ENCODE data around the gene MRPL20.
A peak's percentile ranks its signal among the peaks of the same experiment; 100 is the strongest.
"Not testable (repeated sequence)": the region's sequence is repeated elsewhere in the genome, so short reads cannot be mapped to it uniquely, and the experiment has no call there.

The MRPL20 gene

GRCh38 chr1:1418464-1419362 is 11.6 kb upstream of the MRPL20 start:
- WGBS (ENCODE audit: insufficient coverage, insufficient read length), result no CpG with 5 or more reads among the region's 26 CpGs
- Histone ChIP-seq H3K4me1 (ENCODE audit: control insufficient read depth, insufficient read depth, low read length) (peaks cover 12% of the 10 kb centered on the region), H3K27ac (ENCODE audit: low read length) (no peak overlapping the region), H3K36me3 (ENCODE audit: control insufficient read depth, insufficient read depth, low read length) (no peaks in the 10 kb centered on the region; the same call in 1 of the 2 replicates), H3K9me3 (ENCODE audit: control insufficient read depth, insufficient read depth, low read length) (no peaks in the 10 kb centered on the region), H3K4me3 (ENCODE audit: low read length) (no peak overlapping the region), H3K27me3 (ENCODE audit: control insufficient read depth, insufficient read depth, low read length) (no peaks in the 10 kb centered on the region)
- no peak for DNase-seq (ENCODE audit: low read depth, low spot score)

- WGBS (ENCODE audit: insufficient coverage, insufficient read length), result no CpG with 5 or more reads among the region's 25 CpGs
- H3K27ac ChIP-seq (ENCODE audit: low read length), result not testable (repeated sequence)
These were observed 10.9 kb upstream of the MRPL20 start for GRCh38 chr1:1417825-1418463.

DNA sequence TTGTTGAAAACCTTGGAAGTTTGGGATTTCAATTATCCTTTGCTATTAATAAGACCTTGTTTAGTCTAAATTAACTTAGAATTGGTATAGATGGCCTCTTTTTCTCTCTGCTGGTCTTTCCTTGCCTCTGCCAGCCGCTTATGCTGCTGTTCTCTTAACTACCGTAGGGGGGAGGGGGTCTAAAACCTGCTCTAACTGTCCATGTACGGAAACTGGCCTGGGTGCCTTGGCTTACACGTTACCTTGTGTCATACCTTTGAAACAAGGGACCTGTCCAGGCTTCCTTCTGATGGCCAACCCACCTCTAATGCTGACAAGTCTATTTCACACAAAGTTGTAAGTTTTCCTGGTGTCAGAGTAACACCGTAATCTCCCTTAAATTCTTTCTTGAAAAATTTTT is 10.3 kb upstream of the MRPL20 start:
- no CpG with 5 or more reads among the region's 5 CpGs for WGBS (ENCODE audit: insufficient coverage, insufficient read length)
- H3K9me3 ChIP-seq (ENCODE audit: control insufficient read depth, insufficient read depth, low read length), result not testable (repeated sequence)

More at GRCh38 chr1:1417825-1418463, 10.9 kb upstream of the MRPL20 start:
- H3K4me1 ChIP-seq (ENCODE audit: control insufficient read depth, insufficient read depth, low read length), result peaks cover 12% of the 10 kb centered on the region
- not testable (repeated sequence) for H3K27me3 ChIP-seq (ENCODE audit: control insufficient read depth, insufficient read depth, low read length); H3K36me3 ChIP-seq (ENCODE audit: control insufficient read depth, insufficient read depth, low read length); H3K4me3 ChIP-seq (ENCODE audit: low read length); DNase-seq (ENCODE audit: low read depth, low spot score); H3K9me3 ChIP-seq (ENCODE audit: control insufficient read depth, insufficient read depth, low read length)

DNA sequence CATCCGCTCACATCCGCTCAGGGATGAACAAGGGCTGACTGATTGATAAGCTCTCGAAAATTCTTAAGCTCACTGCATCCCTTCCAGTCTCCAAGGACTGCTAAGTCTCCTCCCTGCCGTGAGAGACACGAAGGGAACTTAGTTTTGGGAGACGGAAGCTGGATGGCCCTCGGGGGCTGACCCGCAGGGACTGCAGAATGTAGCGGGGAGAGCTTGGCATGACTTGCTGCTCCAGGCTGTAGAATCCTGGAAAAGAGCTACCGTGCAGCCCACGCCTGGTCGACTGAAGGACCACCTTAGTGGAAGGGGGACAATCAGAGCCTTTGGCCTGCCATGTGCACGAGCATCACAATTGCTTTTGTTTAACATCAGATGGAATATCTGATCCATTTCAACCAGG is 8.7 kb upstream of the MRPL20 start:
- H3K27me3 ChIP-seq (ENCODE audit: control insufficient read depth, insufficient read depth, low read length), result no peaks in the 10 kb centered on the region
- no CpG with 5 or more reads among the region's 13 CpGs for whole genome bisulfite sequencing (ENCODE audit: insufficient coverage, insufficient read length)
- no peaks in the 10 kb centered on the region for H3K9me3 ChIP-seq (ENCODE audit: control insufficient read depth, insufficient read depth, low read length)
- H3K4me1 ChIP-seq (ENCODE audit: control insufficient read depth, insufficient read depth, low read length), result 0 out of 2 replicates have a peak, but pooled peaks cover 3% of the 10 kb centered on the region
- H3K27ac ChIP-seq (ENCODE audit: low read length), result no peak overlapping the region
- no peaks in the 10 kb centered on the region; the same call in 1 of the 2 replicates for H3K36me3 ChIP-seq (ENCODE audit: control insufficient read depth, insufficient read depth, low read length)
- DNase-seq (ENCODE audit: low read depth, low spot score), result no peak
- no peak overlapping the region for H3K4me3 ChIP-seq (ENCODE audit: low read length)

More for the DNA sequence above, 10.3 kb upstream of the MRPL20 start:
- peaks cover 10% of the 10 kb centered on the region for H3K4me1 ChIP-seq (ENCODE audit: control insufficient read depth, insufficient read depth, low read length)
- not testable (repeated sequence) for DNase-seq (ENCODE audit: low read depth, low spot score); H3K27me3 ChIP-seq (ENCODE audit: control insufficient read depth, insufficient read depth, low read length); H3K36me3 ChIP-seq (ENCODE audit: control insufficient read depth, insufficient read depth, low read length); H3K4me3 ChIP-seq (ENCODE audit: low read length); H3K27ac ChIP-seq (ENCODE audit: low read length)

- not testable (repeated sequence) for H3K27ac ChIP-seq (ENCODE audit: low read length); DNase-seq (ENCODE audit: low read depth, low spot score)
- WGBS (ENCODE audit: insufficient coverage, insufficient read length), result no CpG with 5 or more reads among the region's 11 CpGs
These were observed 5.3 kb upstream of the MRPL20 start for GRCh38 chr1:1412311-1412902.

GRCh38 chr1:1411626-1412025 is 4.5 kb upstream of the MRPL20 start:
- DNase-seq (ENCODE audit: low read depth, low spot score), result no peak
- H3K4me3 ChIP-seq (ENCODE audit: low read length), result no peak overlapping the region
- no peaks in the 10 kb centered on the region for H3K27me3 ChIP-seq (ENCODE audit: control insufficient read depth, insufficient read depth, low read length)
- H3K4me1 ChIP-seq (ENCODE audit: control insufficient read depth, insufficient read depth, low read length), result no peaks in the 10 kb centered on the region
- H3K9me3 ChIP-seq (ENCODE audit: control insufficient read depth, insufficient read depth, low read length), result no peaks in the 10 kb centered on the region
- no CpG with 5 or more reads among the region's 13 CpGs for WGBS (ENCODE audit: insufficient coverage, insufficient read length)
- H3K27ac ChIP-seq (ENCODE audit: low read length), result no peak overlapping the region
- H3K36me3 ChIP-seq (ENCODE audit: control insufficient read depth, insufficient read depth, low read length), result no peaks in the 10 kb centered on the region

More at GRCh38 chr1:1412311-1412902, 5.3 kb upstream of the MRPL20 start:
- H3K27me3 ChIP-seq (ENCODE audit: control insufficient read depth, insufficient read depth, low read length); H3K36me3 ChIP-seq (ENCODE audit: control insufficient read depth, insufficient read depth, low read length); H3K4me1 ChIP-seq (ENCODE audit: control insufficient read depth, insufficient read depth, low read length); H3K4me3 ChIP-seq (ENCODE audit: low read length); H3K9me3 ChIP-seq (ENCODE audit: control insufficient read depth, insufficient read depth, low read length): not testable (repeated sequence)

- not testable (repeated sequence) for H3K9me3 ChIP-seq (ENCODE audit: control insufficient read depth, insufficient read depth, low read length); H3K4me1 ChIP-seq (ENCODE audit: control insufficient read depth, insufficient read depth, low read length); H3K4me3 ChIP-seq (ENCODE audit: low read length); H3K27ac ChIP-seq (ENCODE audit: low read length); DNase-seq (ENCODE audit: low read depth, low spot score); H3K36me3 ChIP-seq (ENCODE audit: control insufficient read depth, insufficient read depth, low read length); H3K27me3 ChIP-seq (ENCODE audit: control insufficient read depth, insufficient read depth, low read length)
- WGBS (ENCODE audit: insufficient coverage, insufficient read length), result no CpG with 5 or more reads among the region's 8 CpGs
These were observed 3.1 kb upstream of the MRPL20 start for GRCh38 chr1:1410238-1410637.

- H3K36me3 ChIP-seq (ENCODE audit: control insufficient read depth, insufficient read depth, low read length), result peaks cover 8% of the 10 kb centered on the region
- H3K27ac ChIP-seq (ENCODE audit: low read length), result no peak overlapping the region
- H3K27me3 ChIP-seq (ENCODE audit: control insufficient read depth, insufficient read depth, low read length), result no peaks in the 10 kb centered on the region
- no peaks in the 10 kb centered on the region for H3K4me1 ChIP-seq (ENCODE audit: control insufficient read depth, insufficient read depth, low read length)
- no peaks in the 10 kb centered on the region for H3K9me3 ChIP-seq (ENCODE audit: control insufficient read depth, insufficient read depth, low read length)
- no CpG with 5 or more reads among the region's 41 CpGs for WGBS (ENCODE audit: insufficient coverage, insufficient read length)
- H3K4me3 ChIP-seq (ENCODE audit: low read length), result peak overlapping the region; percentile 92
- no peak for DNase-seq (ENCODE audit: low read depth, low spot score)
These were observed 684 bp upstream of the MRPL20 start for GRCh38 chr1:1407636-1408318.

DNA sequence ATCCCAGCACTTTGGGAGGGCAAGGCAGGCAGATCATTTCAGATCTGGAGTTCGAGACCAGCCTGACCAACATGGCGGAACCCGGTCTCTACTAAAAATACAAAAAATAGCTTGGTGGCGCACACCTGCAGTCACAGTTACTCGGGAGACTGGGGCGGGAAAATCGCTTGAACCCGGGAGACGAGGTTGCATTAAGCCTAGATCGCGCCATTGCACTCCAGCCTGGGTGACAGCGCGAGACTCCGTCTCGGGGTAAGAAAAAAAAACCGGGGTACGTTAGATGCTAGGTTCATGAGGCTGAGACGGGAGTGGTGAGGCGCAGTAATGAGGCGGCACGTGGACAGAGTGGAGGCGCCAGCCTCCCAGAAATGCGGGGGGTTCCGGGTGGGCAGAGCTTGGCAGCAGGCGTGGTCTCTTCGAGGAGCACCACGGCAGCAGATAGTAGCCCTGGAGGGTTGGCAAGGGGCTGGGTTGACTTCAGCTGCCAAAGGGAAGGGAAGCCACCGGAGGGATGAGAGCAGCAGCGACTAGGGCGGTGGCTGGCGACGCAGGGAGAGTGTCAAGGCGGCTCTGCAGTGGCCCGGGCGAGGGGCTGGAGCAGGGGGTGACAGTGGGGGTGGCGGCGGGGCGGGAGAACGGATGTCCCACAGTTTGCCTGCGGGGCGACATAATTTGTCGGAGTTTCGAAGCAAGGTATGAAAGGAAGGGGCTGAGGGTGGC is 832 bp downstream of the MRPL20 start:
- H3K9me3 ChIP-seq (ENCODE audit: control insufficient read depth, insufficient read depth, low read length), result no peaks in the 10 kb centered on the region
- no peaks in the 10 kb centered on the region for H3K27me3 ChIP-seq (ENCODE audit: control insufficient read depth, insufficient read depth, low read length)
- no peak overlapping the region for H3K27ac ChIP-seq (ENCODE audit: low read length)
- no peaks in the 10 kb centered on the region for H3K4me1 ChIP-seq (ENCODE audit: control insufficient read depth, insufficient read depth, low read length)
- H3K4me3 ChIP-seq (ENCODE audit: low read length), result peak overlapping the region; percentile 92
- peaks cover 12% of the 10 kb centered on the region for H3K36me3 ChIP-seq (ENCODE audit: control insufficient read depth, insufficient read depth, low read length)
- no CpG with 5 or more reads among the region's 43 CpGs for WGBS (ENCODE audit: insufficient coverage, insufficient read length)
- no peak for DNase-seq (ENCODE audit: low read depth, low spot score)

Measured in iPS DF 6.9 (cell line).